ENCODE results near the gene FXR1.
"Not testable (repeated sequence)": the region's sequence is repeated elsewhere in the genome, so short reads cannot be mapped to it uniquely, and the experiment has no call there.

FXR1 gene

DNA sequence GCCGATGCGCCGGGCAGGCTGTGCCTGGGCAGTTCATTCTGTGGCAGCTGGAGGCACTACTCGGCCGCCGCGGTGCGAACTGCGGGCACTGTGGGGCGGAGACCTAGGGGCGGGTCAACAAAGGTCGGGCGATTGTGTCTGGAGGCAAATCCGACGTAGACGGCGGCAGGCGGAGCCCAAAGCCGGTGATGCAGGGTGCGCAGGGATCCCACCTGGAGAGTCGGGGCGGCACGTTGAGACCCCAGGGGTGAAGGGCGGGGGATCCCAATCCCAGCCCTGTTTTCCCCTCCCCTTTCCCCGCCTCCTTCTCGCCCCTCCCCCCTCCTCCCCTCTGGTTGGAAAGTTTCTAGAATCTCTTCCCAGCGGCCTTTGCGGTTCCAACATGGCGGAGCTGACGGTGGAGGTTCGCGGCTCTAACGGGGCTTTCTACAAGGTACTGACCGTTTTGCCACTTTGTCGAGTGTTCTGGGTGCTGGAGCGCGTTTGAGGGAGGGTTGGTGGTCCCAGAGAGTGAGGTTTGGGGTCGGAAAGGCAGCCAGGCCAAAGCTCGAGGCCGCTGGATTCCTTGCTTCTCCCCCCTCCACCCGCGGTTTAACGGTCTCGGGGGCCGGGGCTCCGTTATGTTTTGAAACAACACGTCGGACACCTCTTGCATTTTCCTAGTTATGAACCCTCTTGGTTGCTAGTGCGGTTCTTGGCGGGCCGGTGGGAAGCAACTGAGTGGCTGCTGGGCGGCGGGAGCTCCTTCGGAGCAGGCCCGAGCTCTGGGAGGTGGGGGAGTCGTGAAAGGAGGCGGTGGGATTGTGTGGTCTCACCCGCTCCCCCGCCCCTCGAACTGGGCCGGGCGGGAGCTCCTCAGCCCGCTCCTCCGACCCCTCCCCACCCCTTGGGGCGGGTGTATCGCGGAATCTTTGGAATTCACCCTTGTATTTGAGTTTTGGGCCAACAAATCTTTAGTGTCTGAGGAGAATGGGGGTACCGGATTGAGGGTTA is at the start of gene FXR1:
Gene FXR1 (plus strand): TSS at position 367 of the 993 bp plus-strand sequence. CDS start 16 bp downstream, at position 383.
- Histone ChIP-seq H3K27me3 (ENCODE audit: low read depth) (no peaks in the 10 kb centered on the region), H3K4me1 (peaks cover 15% of the 10 kb centered on the region), H3K4me3 (peak within 1 kb of the TSS; percentile 93), H3K9me3 (no peaks in the 10 kb centered on the region), H3K36me3 (replicated peaks) (peaks cover 15% of the 10 kb centered on the region)
- peak; percentile 81 to 92 for DNase-seq (ENCODE audit: low spot score in 2 of 2)
- in situ Hi-C loops (cut with MboI; ENCODE audit: low sequenced_read_pairs) = no loop called here

DNA sequence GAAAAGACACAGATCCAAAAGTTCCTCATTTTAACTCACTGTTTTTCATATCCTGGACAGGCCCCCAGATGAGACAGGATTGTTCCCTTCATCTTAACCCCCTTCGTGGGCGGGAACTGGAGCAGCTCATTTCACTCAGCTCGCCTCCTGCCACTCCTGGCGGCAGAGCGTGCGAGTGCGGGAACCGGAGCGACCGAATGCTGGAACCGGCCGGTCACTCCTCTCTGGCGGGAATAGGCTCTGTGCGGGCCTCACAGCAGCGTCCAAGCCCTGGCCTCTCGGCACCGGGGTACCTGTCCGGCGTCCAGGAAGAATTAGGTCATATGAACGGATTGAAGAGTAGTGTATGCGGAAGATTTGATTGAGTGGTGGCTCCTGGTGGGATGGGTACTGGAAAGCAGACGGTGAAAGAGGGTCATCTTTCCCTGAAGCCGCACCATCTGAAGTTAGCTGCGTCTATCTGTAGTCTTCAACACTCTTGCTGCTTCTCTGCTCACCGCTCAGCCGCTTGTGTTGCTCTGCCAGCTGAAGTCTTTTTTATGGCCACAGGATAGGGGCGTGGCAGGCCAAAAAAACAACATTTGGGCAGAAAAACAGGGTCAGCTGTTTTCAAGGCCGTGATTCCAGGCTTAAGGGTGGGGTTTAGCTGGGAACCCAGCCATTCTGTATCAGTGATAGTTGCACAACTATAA is 42.3 kb upstream of the FXR1 start:
- H3K27me3 ChIP-seq (ENCODE audit: low read depth) = no peaks in the 10 kb centered on the region
- no peaks in the 10 kb centered on the region for H3K36me3 ChIP-seq (replicated peaks)
- H3K4me3 ChIP-seq = no peak overlapping the region
- in situ Hi-C loops (cut with MboI; ENCODE audit: low sequenced_read_pairs) = no loop called here
- H3K4me1 ChIP-seq = no peaks in the 10 kb centered on the region
- no peaks in the 10 kb centered on the region for H3K9me3 ChIP-seq
- DNase-seq (ENCODE audit: low spot score in 2 of 2) = no peak

DNA sequence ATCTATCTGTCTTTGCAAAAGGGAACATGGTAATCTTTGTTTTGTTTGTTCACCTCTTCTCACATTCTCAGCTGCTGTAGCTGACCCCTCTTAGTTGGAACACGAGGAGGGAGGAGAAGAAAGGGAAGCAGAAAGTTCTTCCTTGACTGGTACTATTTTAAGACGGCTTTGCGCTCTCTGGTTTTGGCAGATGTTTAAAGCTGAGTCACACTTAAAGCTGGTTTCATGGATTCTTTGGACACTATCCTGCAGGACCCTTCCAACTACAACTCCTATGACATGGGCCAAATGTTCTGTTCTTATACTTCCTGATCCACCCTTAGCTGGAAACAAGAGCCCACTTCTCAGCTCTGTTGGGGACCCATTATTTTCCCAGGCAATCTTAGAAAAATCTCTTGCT is 40.6 kb upstream of the FXR1 start:
- peaks cover 4% of the 10 kb centered on the region; the same call in 1 of the 2 replicates for H3K27me3 ChIP-seq (ENCODE audit: low read depth)
- no peaks in the 10 kb centered on the region for H3K4me1 ChIP-seq
- H3K4me3 ChIP-seq = no peak overlapping the region
- in situ Hi-C loops (cut with MboI; ENCODE audit: low sequenced_read_pairs) = no loop called here
- no peak for DNase-seq (ENCODE audit: low spot score in 2 of 2)
- H3K36me3 ChIP-seq (replicated peaks) = no peaks in the 10 kb centered on the region
- no peaks in the 10 kb centered on the region for H3K9me3 ChIP-seq

DNA sequence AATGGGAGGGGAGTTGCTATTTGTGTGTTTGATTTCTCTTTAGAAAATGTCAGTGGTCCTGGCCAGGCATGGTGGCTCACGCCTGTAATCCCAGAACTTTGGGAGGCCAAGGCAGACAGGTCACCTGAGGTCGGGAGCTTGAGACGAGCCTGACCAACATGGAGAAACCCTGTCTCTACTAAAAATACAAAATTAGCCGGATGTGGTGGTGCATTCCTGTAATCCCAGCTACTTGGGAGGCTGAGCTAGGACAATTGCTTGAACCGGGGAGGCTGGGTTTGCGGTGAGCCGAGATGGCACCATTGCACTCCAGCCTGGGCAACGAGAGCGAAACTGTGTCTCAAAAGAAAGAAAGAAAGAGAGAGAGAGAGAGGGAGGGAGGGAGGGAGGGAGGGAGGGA is 40.0 kb upstream of the FXR1 start:
- H3K27me3 ChIP-seq (ENCODE audit: low read depth); H3K9me3 ChIP-seq; H3K36me3 ChIP-seq (replicated peaks); H3K4me1 ChIP-seq; H3K4me3 ChIP-seq; DNase-seq (ENCODE audit: low spot score in 2 of 2); in situ Hi-C loops (cut with MboI; ENCODE audit: low sequenced_read_pairs): not testable (repeated sequence)

DNA sequence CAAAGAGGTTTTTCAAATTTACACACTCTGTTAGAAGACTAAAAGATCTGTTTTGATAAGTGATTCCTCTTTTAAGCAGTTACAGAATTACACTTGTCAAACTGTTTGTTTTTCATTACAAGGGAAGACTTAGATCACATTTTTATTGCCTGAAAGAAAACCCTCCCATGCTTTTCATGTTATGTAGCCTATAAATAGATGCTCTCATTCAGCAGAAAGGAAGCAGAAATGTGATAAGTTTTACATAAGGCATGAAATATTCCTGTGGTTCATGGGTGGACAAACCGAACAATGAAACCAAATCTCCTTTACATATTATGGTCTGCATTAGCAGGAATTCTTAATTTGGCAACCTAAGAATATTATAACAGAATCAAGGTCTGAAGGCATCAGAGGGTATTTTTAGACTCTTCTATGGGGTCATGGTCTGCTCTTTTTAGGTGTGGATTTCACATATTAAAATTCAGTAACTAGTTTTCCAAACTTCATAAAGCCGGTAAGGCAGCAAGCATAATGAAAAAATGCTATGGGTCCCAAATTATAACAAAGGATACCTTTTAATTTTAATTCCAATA is 37.3 kb upstream of the FXR1 start:
- in situ Hi-C loops (cut with MboI; ENCODE audit: low sequenced_read_pairs) = no loop called here
- H3K4me1 ChIP-seq = no peaks in the 10 kb centered on the region
- H3K27me3 ChIP-seq (ENCODE audit: low read depth) = peaks cover 4% of the 10 kb centered on the region; the same call in 1 of the 2 replicates
- no peak for DNase-seq (ENCODE audit: low spot score in 2 of 2)
- H3K4me3 ChIP-seq = no peak overlapping the region
- no peaks in the 10 kb centered on the region for H3K9me3 ChIP-seq
- no peaks in the 10 kb centered on the region for H3K36me3 ChIP-seq (replicated peaks)

DNA sequence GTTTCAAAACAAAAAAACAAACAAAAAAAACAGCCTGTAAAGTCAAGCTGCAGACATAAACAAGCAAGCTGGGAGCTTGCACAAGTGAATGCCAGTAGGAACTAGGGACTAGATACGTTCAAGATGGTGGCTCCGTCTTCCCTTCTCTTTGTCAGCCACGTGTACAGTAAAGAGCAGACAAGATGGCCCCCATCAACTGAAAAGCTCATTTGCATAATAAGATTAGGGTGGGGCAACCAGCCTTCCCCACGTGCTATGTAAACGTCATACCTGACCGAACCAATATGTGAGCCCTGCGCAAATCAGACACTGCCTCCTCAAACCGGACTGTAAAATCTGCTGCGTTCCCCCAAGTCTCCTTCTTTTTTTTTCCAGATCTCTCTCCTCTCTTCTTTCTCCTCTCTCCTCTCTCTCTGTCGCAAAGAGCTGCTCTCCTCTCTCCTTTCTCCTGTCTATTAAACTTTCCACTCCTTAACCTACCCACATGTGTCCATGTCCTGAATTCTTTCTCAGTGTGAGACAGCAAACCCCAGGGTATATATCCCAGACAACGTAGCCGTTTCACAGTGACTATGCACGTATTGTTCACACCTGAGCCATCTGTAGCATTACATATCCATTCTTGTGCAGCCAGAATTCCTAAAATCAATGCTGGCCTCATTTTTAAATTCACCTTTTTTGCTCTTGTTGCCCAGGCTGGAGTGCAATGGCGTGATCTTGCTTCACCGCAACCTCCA is 31.2 kb upstream of the FXR1 start:
- H3K4me1 ChIP-seq = no peaks in the 10 kb centered on the region
- H3K36me3 ChIP-seq (replicated peaks) = no peaks in the 10 kb centered on the region
- no peaks in the 10 kb centered on the region; the same call in 1 of the 2 replicates for H3K27me3 ChIP-seq (ENCODE audit: low read depth)
- DNase-seq (ENCODE audit: low spot score in 2 of 2) = no peak
- no peak overlapping the region for H3K4me3 ChIP-seq
- H3K9me3 ChIP-seq = no peaks in the 10 kb centered on the region
- in situ Hi-C loops (cut with MboI; ENCODE audit: low sequenced_read_pairs) = no loop called here

DNA sequence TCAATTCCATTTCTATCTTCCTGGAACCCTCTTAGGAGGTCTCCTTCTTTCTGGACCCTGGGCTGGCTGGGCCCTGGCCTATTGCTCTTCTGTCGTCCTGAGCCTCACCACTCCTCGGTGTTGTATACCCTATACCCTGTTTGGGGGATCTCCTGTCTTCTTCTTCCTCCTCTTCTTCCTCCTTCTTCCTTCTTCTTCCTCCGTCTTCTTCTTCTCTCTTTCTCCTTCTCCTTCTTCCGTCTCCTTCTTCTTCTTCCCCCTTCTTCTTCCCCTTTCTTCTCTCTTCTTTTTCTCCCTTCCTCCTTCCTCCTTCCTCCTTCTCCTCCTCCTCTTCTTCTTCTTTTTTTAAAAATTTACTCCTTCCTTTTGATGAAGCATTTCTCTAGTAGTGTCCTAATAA is 30.4 kb upstream of the FXR1 start:
- H3K27me3 ChIP-seq (ENCODE audit: low read depth) = no peaks in the 10 kb centered on the region
- no peaks in the 10 kb centered on the region for H3K36me3 ChIP-seq (replicated peaks)
- no peaks in the 10 kb centered on the region for H3K4me1 ChIP-seq
- in situ Hi-C loops (cut with MboI; ENCODE audit: low sequenced_read_pairs) = no loop called here
- no peak overlapping the region for H3K4me3 ChIP-seq
- no peaks in the 10 kb centered on the region for H3K9me3 ChIP-seq
- DNase-seq (ENCODE audit: low spot score in 2 of 2) = no peak

DNA sequence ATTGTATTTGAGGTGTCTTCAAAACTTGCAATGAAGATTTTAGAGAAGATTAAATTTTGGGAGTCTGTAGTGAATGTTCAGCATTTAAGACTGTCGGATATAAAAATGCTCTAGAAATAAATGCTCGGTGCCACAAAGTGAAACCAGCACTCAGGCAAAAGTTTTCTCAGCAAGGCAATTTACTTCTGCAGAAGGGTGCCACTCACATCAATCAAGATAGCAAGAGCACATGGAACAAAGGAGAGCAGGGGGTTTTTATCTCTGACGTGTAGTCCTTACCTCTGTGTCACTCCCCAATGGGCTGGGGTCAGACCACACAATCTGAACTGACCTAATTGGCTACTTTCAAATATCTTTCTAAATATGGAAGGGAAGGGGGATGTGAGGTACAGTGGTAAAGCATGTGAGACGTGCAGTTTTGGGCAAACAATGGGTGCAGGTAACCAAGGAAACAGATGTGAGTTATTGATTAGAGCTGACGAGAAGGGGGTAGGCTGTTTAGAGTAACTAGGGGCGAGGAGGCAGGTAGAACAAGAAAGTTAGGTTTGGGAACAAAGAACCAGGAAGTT is 23.4 kb upstream of the FXR1 start:
- H3K36me3 ChIP-seq (replicated peaks) = no peaks in the 10 kb centered on the region
- no peak for DNase-seq (ENCODE audit: low spot score in 2 of 2)
- no peaks in the 10 kb centered on the region for H3K27me3 ChIP-seq (ENCODE audit: low read depth)
- H3K4me3 ChIP-seq = no peak overlapping the region
- no peaks in the 10 kb centered on the region for H3K4me1 ChIP-seq
- in situ Hi-C loops (cut with MboI; ENCODE audit: low sequenced_read_pairs) = no loop called here
- 0 out of 2 replicates have a peak, but pooled peaks cover 3% of the 10 kb centered on the region for H3K9me3 ChIP-seq

DNA sequence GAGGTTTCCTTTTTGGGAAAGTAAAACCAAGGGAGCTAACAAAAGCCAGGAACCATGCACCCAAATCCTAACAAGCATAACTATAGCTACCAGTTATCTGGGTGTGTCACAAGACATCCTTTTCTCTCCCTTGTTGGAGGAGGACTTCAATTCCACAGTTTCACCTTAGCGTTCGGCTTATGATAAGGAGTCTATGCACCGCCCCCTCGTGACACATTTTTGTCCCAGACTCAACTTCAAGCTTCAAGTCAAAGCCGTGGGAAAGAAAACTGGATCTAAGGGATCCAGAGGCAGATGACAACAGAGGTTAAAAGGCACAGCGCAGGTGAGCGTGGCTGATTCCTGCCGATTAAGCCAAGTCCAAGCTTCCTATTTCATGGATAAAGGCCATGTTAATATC is 13.9 kb upstream of the FXR1 start:
- Histone ChIP-seq H3K4me1 (no peaks in the 10 kb centered on the region), H3K27me3 (ENCODE audit: low read depth) (no peaks in the 10 kb centered on the region), H3K9me3 (no peaks in the 10 kb centered on the region), H3K4me3 (no peak overlapping the region), H3K36me3 (replicated peaks) (no peaks in the 10 kb centered on the region)
- in situ Hi-C loops (cut with MboI; ENCODE audit: low sequenced_read_pairs) = no loop called here
- no peak for DNase-seq (ENCODE audit: low spot score in 2 of 2)

DNA sequence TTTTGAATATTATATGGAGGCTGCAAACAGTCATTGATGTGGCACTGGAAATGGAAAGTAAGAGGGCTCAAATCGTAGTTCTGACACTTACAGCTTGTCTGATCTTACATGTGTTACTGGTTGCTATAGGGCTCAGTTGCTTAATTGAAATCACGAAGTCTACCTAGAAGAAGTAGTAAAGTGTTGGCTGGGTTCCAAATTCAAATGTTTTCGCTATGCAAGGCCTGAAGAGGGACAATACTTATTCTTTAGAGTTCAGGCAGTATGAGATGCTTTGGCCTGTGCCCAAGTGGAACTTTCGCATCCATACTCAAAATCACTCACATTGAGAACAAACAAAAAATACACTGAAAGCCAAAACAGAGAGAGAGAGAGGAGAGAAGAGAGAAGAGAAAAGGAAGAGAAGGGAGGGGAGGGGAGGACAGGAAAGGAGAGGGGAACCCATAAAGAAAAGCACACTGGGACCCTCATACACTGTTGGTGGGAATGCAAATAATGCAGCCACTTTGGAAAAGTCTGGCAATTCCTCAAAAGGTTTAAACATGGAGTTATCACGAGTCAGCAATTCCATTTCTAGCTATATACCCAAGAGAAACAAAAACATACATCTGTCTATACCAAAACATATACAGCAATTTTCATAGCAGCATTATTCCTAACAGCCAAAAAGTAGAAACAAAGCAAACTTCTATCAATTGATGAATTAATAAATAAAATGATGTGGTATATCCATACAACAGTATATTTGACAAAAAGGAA is 2.9 kb upstream of the FXR1 start:
- Histone ChIP-seq H3K27me3 (ENCODE audit: low read depth) (no peaks in the 10 kb centered on the region), H3K4me3 (no peak overlapping the region), H3K9me3 (peaks cover 3% of the 10 kb centered on the region), H3K4me1 (peaks cover 9% of the 10 kb centered on the region), H3K36me3 (replicated peaks) (peaks cover under 1% of the 10 kb centered on the region; the same call in 1 of the 2 replicates)
- DNase-seq (ENCODE audit: low spot score in 2 of 2) = no peak
- in situ Hi-C loops (cut with MboI; ENCODE audit: low sequenced_read_pairs) = no loop called here

DNA sequence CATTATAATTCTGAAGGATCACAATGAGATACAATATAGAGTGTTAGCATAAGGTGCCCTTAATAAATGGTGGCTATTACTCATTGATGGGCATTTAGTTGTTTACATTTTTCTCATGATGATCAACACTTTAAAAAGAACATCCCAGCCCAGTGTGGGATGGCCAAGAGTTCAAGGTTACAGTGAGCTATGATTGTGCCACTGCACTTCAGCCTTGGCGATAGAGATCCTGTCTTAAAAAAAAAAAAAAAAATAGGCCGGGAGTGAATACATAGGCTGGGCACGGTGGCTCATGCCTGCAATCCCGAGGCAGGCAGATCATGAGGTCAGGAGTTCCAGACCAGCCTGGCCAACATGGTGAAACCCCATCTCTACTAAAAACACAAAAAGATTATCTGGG is 1.6 kb upstream of the FXR1 start:
- H3K27me3 ChIP-seq (ENCODE audit: low read depth) = no peaks in the 10 kb centered on the region
- H3K4me1 ChIP-seq = peaks cover 13% of the 10 kb centered on the region
- no peak for DNase-seq (ENCODE audit: low spot score in 2 of 2)
- no peaks in the 10 kb centered on the region; the same call in 1 of the 2 replicates for H3K9me3 ChIP-seq
- no peak overlapping the region for H3K4me3 ChIP-seq
- in situ Hi-C loops (cut with MboI; ENCODE audit: low sequenced_read_pairs) = no loop called here
- H3K36me3 ChIP-seq (replicated peaks) = peaks cover 10% of the 10 kb centered on the region

DNA sequence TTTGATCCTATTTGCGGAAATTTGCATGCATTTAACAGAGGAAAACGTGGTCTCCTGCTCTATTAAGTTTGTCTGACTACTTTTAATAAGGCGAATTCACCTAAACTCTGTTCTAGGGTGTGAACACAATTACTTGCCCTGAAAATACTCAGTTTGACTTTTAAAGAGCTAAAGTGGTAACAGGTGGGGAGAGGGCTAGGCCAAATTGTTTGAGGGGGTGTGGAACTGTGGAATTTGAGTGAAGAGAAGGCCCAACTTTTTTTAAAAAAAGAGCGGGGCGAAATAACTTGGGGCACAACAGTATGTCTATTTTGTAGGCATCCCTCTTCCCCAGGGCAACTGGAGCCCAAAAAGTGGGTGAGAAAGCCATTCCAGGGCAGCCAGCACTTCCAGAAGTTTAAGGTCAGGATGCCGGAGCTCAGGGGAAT is 580 bp upstream of the FXR1 start:
- no peaks in the 10 kb centered on the region for H3K9me3 ChIP-seq
- H3K4me1 ChIP-seq = peaks cover 15% of the 10 kb centered on the region
- H3K4me3 ChIP-seq = peak overlapping the region; percentile 93
- DNase-seq (ENCODE audit: low spot score in 2 of 2) = no peak
- in situ Hi-C loops (cut with MboI; ENCODE audit: low sequenced_read_pairs) = no loop called here
- no peaks in the 10 kb centered on the region for H3K27me3 ChIP-seq (ENCODE audit: low read depth)
- peaks cover 15% of the 10 kb centered on the region for H3K36me3 ChIP-seq (replicated peaks)

Measured in HAP-1 (cell line).